HG03354 (cell line): ENCODE measurements around the gene TAF1B.

ENCODE experiments used
- ATAC-seq: cut with Tn5 transposase; IDR thresholded peaks from one replicate; pipeline ENCODE4 v1.9.1; 2021; ENCODE audit warnings: mild to moderate bottlenecking; ENCODE audit not compliant: unreplicated experiment, poor library complexity, severe bottlenecking

TAF1B gene

GRCh38 chr2:9843229-9844035, at the start of gene TAF1B:
Gene TAF1B (plus strand): TSS chr2:9843474. CDS start chr2:9843542, 68 bp downstream.
- ATAC-seq = peak; percentile 91

GRCh38 chr2:9793918-9794717, 49.2 kb upstream of the TAF1B start:
- ATAC-seq = no peak

GRCh38 chr2:9795071-9795470, 48.2 kb upstream of the TAF1B start:
- ATAC-seq = no peak

GRCh38 chr2:9796056-9797010, 46.9 kb upstream of the TAF1B start:
- ATAC-seq = no peak

GRCh38 chr2:9797086-9797485, 46.2 kb upstream of the TAF1B start:
- ATAC-seq = no peak

- ATAC-seq = no peak
Measured at GRCh38 chr2:9797681-9798556, 45.4 kb upstream of the TAF1B start.

GRCh38 chr2:9799011-9799596, 44.2 kb upstream of the TAF1B start:
- ATAC-seq = peak; percentile 28

GRCh38 chr2:9799729-9800632, 43.3 kb upstream of the TAF1B start:
- ATAC-seq = peak; percentile 92

- no peak for ATAC-seq
Measured at GRCh38 chr2:9800639-9800974, 42.7 kb upstream of the TAF1B start.

GRCh38 chr2:9800975-9801726, 42.1 kb upstream of the TAF1B start:
- ATAC-seq = no peak

- no peak for ATAC-seq
Measured at GRCh38 chr2:9802576-9802993, 40.7 kb upstream of the TAF1B start.

- ATAC-seq = no peak
Measured at GRCh38 chr2:9803023-9803805, 40.1 kb upstream of the TAF1B start.

GRCh38 chr2:9805435-9806297, 37.6 kb upstream of the TAF1B start:
- ATAC-seq = no peak

GRCh38 chr2:9806298-9806610, 37.0 kb upstream of the TAF1B start:
- ATAC-seq = no peak

- no peak for ATAC-seq
Measured at GRCh38 chr2:9806656-9807055, 36.6 kb upstream of the TAF1B start.

GRCh38 chr2:9807056-9807455, 36.2 kb upstream of the TAF1B start:
- ATAC-seq = no peak
